HG02852 (cell line): ENCODE data around the gene PIEZO2.

Experiments
- ATAC-seq: cut with Tn5 transposase; IDR thresholded peaks from one replicate; pipeline ENCODE4 v1.9.1; 2021; ENCODE audit warnings: mild to moderate bottlenecking, moderate library complexity; ENCODE audit not compliant: unreplicated experiment

PIEZO2 gene

DNA sequence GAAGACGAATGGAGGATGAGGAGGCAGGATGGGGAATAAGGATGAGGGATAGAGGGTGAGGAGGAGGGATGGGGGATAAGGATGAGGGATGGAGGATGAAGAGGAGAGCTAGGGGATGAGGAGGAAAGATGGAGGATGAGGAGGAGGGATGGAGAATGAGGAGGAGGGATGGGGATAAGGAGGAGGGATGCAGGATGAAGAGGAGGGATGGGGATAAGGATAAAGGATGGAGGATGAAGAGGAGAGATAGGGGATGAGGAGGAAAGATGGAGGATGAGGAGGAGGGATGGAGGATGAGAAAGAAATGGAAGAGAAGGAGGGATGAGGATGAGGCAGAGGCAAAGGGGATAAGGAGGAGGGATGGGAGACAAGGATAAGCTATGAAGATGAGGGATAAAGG lies 393.5 kb downstream of the PIEZO2 start:
- no peak for ATAC-seq

DNA sequence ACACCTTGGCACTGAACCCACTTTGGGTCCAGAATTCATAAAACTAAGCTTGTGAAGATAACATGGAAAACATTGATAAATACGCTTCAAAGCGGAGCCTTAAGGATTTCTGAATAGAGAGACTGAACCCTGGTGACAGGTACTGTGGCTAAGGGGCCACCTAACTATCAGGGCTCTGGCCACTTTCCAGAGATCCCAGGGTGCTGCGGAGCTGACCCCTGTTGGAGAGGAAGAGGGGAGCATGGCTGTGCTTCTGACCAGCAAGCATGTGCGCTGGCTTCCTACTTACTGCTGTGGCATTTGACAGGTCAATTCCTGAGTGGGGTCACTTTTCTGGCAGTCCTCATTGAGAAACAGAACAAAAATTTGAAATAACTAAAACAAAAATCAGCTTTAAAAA lies 395.2 kb downstream of the PIEZO2 start:
- no peak for ATAC-seq

- ATAC-seq = no peak
Observed at GRCh38 chr18:10752382-10752781, 397.0 kb downstream of the PIEZO2 start.

DNA sequence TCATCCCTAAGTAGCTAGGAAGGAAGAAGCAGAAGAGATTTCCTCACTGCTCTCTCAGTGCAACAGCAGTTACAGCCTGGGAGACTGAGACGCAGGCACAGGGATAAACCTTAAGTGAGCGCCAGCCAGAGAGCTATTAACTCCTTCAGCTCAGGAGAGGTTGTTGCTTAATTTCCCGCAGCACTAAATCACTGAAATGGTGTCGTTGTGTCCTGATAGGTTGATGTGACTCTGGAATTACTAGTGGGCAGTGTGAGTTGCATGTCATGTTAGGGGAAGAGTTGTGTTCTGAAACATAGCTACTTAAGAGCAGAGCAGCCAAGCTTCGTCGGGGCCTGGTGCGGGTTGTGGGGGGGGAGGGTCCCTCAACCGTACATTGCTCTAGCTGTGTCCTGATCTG lies 397.7 kb downstream of the PIEZO2 start:
- ATAC-seq = no peak

DNA sequence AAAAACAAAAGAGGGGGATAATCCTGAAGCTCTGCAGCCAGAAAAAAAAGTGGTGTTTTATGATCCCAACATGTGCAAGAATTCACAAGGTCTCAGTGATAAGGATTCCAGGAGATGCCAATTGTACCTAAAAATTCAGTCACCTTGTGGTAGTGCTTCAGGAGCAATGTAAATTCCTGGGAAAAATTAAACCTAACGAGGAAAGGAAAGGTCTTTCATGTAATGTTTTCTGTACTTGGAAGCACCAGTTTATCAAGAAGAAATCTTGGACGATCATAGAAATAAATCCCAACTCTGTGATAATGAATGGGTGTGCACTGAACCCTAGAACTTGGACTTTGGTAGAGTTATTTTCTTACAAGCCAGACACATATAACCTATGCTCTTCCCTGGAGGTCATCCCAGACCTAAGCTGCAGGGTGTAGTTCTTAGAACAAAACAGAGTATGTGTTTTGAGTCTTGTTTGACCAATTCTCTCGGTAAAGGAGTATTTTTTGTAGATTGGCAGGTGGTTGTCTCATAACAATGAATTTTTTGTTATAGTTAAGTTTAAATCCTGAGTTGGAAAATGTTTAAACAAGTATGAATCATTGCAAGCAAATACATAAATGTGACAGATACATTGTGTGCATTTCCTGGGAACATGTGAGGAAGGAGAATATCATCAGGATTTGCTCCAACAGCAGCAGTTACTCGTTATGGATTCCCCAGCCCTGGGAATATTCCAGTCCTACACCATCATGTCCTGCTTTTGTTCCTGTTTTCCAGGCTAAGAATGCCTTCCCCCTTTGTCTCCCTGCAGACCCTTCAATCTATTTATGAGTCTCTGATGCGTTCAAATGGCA lies 399.0 kb downstream of the PIEZO2 start:
- ATAC-seq = no peak

- no peak for ATAC-seq
Observed at GRCh38 chr18:10748641-10749040, 400.7 kb downstream of the PIEZO2 start.

GRCh38 chr18:10745971-10746370 lies 403.4 kb downstream of the PIEZO2 start:
- ATAC-seq = no peak

- ATAC-seq = no peak
Observed at GRCh38 chr18:10745219-10745618, 404.1 kb downstream of the PIEZO2 start.

DNA sequence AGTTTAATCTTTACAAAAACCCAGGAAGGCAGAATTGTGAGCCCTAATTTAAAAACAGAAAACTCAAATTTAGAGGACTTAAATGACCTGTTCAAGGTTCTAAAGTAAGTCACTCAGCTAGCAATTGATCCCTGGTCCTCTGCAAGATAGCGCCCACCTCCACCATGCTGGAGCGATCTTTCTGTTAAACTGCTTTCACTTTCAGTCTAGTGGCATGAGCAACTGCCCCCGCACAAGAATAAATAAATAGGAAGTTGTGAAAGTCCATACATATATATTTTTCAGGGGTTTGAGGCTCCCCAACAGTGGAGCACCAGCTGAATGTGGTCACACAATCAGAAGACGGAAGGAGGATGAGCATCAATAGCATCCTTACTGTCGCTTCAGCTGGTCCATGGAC lies 405.6 kb downstream of the PIEZO2 start:
- no peak for ATAC-seq

DNA sequence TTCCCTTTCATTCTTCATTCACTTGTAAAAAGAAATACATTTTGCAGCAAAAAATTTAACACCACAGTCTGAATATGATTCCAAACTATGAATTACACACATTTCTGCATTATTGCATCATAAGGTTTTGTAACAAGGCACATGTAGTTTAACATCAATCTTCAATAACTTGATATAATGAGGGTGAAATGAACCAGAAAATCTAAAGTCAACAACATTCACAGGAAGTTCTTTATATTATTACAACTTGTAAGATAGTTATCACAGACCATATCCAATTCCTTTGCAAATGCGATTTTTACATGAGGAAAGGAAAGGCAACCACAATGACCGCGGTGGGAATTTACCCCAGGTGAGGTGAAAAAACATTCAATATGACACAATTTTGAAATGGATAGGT lies 410.2 kb downstream of the PIEZO2 start:
- no peak for ATAC-seq

DNA sequence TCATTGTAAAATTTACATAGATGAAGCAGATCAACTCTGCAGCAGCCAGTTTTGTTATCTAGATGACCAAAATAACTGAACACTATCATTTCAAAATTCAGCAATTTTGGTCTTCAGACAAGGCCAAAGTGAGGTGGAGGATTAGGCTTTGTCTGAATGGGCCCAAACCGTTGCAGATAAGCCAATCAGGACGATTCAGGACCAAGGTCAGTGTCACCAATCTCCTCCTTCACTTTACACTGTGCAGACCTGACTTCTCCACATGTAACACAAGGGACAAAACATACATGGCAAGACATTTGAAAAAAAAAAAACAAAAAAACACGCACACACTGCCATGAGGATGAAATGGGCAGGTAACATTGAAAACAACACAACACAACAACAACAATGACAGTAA lies 412.4 kb downstream of the PIEZO2 start:
- ATAC-seq = no peak

GRCh38 chr18:10732990-10733389 lies 416.4 kb downstream of the PIEZO2 start:
- no peak for ATAC-seq

- no peak for ATAC-seq
Observed at GRCh38 chr18:10727477-10727876, 421.9 kb downstream of the PIEZO2 start.

GRCh38 chr18:10726198-10727068 lies 422.9 kb downstream of the PIEZO2 start:
- ATAC-seq = no peak

DNA sequence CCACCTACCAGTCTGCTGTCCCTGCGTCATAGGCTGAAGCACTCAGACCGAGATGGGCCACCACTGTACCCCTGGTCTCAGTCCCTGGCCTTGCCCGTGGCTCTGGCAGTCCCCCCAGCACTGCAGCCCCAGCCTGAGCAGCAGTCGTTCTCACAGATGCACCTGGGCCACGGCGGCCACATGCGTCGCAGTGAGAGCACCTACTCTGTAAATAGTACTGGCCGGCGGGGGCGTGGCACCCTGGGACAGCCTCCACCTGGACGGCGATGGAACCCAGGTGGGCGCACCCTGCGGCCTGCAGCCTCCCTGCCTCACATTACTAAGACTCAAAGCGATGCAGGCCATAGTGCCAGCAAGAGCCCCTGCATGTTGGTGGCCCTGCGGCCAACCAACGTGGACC lies 424.7 kb downstream of the PIEZO2 start:
- ATAC-seq = no peak

- no peak for ATAC-seq
Observed at GRCh38 chr18:10723496-10723895, 425.9 kb downstream of the PIEZO2 start.

- no peak for ATAC-seq
Observed at GRCh38 chr18:10718809-10719208, 430.6 kb downstream of the PIEZO2 start.

- no peak for ATAC-seq
Observed at GRCh38 chr18:10715791-10716190, 433.6 kb downstream of the PIEZO2 start.

GRCh38 chr18:10713409-10713808 lies 436.0 kb downstream of the PIEZO2 start:
- no peak for ATAC-seq

DNA sequence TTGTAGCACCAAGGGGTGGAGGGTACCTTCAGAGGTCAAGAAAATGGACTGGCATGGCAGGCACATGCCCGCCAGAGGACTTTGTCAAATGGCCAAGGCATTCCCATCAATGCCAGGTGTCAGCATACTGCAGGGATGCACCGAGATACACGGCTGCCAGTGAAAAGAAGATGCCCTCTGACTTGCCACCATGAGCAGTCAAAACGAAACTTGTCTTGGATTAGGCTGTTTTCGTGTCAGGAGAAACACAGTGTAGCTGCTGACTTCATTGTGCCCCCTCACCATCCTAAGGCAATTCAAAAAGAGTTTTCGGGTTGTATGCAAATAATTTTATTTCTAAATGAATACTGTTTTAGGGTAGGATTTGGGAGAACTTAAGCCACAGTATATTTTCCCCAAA lies 442.1 kb downstream of the PIEZO2 start:
- no peak for ATAC-seq

GRCh38 chr18:10705786-10706185 lies 443.6 kb downstream of the PIEZO2 start:
- ATAC-seq = no peak

DNA sequence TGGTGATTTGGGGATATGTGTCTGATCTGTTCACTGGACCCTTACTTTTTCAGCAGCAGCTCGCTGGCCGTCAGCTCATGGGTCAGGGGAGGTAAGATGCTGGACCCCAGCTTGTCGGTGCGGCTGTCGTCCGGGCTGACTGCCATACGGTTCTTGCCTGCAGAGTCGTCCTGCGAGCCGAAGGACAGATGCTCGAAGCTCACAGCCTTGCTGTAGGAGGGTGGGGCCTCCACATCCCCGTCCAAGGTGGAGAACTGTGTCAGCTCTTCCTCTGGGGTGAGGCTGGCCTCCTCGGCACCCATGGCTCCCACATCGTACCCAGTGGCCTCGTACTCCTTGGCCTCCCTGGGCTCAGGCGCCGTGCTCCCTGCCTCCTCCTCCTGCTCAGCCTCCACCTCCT lies 444.1 kb downstream of the PIEZO2 start:
- ATAC-seq = no peak
